Panc1 (cell line): Measurements from ENCODE around the gene ALK.

Experiments
- CTCF ChIP-seq: fragments of 450-650 bp; IDR thresholded peaks from 2 replicates; pipeline ENCODE4 v1.5.1; 2017; ENCODE audit warnings: mild to moderate bottlenecking
- POLR2AphosphoS5 ChIP-seq: IDR thresholded peaks from 2 replicates; pipeline ENCODE4 v1.6.1; 2012; ENCODE audit warnings: mild to moderate bottlenecking, low read depth, low read length, moderate library complexity

GRCh38 chr2:29597035-29597434 is 324.4 kb downstream of the ALK start:
- TF ChIP-seq CTCF (no peak), POLR2AphosphoS5 (no peak)
